ENCODE measurements around the gene DAD1.
A peak's percentile ranks its signal among the peaks of the same experiment; 100 is the strongest.

Gene DAD1

GRCh38 chr14:22519877-22520685 lies 68.9 kb downstream of the DAD1 start:
- no peak for DNase-seq (ENCODE audit: low read depth, low spot score)

- peak; percentile 83 for DNase-seq (ENCODE audit: low read depth, low spot score)
Observed at GRCh38 chr14:22518073-22518472, 71.0 kb downstream of the DAD1 start.

- DNase-seq (ENCODE audit: low read depth, low spot score) = no peak
Observed at GRCh38 chr14:22517117-22517720, 71.8 kb downstream of the DAD1 start.

- DNase-seq (ENCODE audit: low read depth, low spot score) = no peak
Observed at GRCh38 chr14:22515929-22516328, 73.1 kb downstream of the DAD1 start.

Measured in ELF-1 (cell line).